Superior temporal gyrus (tissue), 1 donor: ENCODE measurements around the gene FCHO1.

ENCODE experiments used
- DNase-seq: peaks from one replicate; pipeline ENCODE4 v3.0.0-alpha.2; 2016; ENCODE audit errors: extremely low spot score

Gene FCHO1

GRCh38 chr19:17733127-17733526, 18.1 kb upstream of the FCHO1 start:
- DNase-seq: no peak

GRCh38 chr19:17734146-17734545, 17.1 kb upstream of the FCHO1 start:
- no peak for DNase-seq

GRCh38 chr19:17735410-17735809, 15.9 kb upstream of the FCHO1 start:
- DNase-seq: no peak

DNA sequence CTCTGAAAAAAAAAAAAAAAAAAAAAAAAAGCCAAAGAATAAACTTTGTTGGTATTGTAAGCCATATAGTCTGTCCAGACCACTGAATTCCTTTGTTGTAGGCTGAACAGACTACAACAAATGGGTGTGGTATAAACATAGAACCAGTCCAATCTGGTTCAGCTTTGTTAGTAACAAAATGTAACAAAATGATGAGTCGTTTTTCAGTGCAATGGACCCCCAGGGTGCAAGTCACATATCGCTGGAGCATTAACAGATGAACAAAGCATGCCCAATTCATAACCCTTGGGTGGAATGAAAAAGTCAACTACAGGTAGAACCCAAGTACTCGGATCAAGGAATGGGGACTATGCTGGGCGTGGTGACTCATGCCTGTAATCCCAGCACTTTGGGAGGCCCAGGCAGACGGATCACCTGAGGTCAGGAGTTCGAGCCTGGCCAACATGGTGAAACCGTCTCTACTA, 13.6 kb upstream of the FCHO1 start:
- DNase-seq: no peak

- no peak for DNase-seq
Measured at GRCh38 chr19:17739121-17739875, 12.0 kb upstream of the FCHO1 start.

- no peak for DNase-seq
Measured at GRCh38 chr19:17741456-17741855, 9.8 kb upstream of the FCHO1 start.

DNA sequence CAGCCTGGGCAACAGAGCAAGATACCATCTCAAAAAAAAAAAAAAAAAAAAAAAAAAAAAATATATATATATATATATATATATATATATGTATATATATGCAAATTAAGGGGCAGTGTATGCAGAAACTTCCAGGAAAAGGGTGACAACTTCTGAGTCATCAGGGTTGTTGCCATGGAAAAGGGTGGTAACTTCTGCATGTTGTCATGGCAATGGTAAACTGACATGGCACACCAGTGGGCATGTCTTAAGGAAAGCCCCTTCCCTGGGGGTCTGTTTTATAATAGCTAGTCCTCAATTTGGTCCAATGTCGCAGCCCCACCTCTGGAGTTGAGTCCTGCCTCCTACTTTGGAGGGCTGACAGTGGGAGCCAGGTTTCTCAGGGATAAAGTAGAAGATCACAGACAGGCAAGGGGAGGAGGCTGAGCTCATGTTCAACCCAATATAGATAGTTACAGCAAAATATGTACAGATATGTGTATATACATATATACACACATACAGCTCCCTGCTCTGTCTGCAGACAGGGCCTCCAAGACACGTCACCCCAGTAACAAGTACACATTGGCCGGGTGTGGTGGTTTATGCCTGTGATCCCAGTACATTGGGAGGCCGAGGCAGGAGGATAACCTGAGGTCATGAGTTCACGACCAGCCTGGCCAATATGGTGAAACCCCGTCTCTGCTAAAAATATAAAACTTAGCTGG, 7.2 kb upstream of the FCHO1 start:
- no peak for DNase-seq

DNA sequence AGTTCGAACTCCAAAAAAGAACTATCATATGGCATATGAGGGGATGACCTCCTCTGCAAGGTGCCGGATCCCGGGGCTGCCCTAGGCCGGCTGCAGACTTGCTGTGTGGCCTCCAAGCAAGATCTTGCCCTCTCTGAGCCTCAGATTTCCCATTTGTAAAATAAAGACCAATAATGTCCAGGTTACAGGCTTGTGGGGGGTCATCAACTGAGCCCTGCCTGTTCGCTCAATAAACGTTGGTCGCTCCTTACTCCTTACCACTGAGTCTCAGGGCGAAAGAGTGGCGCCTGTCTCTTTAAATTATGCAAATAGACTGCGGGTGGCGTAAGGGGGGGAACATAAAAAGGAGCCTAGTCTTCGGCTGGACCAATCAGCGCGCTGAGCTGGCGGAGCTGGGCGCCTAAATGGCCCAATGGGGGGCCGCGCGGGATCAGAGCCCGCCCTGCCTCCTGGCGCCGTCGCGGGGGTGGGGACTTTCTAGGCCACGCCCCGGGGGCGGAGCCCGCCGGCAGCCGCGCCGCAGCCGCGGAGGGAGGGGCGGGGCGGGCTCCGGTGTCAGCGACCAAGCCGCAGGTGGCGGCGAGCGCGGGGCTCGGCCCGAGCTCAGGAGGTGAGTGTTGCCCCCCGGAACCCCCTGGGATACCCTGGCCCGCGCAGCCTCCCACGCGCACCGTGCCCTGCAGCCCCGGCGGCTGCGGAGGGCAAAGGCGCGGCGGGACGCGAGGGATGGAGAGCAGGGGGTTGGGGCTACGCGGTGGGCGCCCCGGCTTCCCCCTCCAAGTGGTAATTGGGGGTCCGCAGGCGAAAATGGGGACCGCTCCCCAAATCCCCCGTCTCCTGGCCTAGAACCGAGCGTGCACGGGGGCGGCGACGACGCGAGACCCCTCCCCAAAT, 3.8 kb upstream of the FCHO1 start:
- peak; percentile 98 for DNase-seq

GRCh38 chr19:17748884-17749638, 2.2 kb upstream of the FCHO1 start:
- no peak for DNase-seq

GRCh38 chr19:17749912-17750317, 1.4 kb upstream of the FCHO1 start:
- DNase-seq: peak; percentile 21

- peak; percentile 45 for DNase-seq
Measured at GRCh38 chr19:17751912-17752273, 616 bp downstream of the FCHO1 start.

DNA sequence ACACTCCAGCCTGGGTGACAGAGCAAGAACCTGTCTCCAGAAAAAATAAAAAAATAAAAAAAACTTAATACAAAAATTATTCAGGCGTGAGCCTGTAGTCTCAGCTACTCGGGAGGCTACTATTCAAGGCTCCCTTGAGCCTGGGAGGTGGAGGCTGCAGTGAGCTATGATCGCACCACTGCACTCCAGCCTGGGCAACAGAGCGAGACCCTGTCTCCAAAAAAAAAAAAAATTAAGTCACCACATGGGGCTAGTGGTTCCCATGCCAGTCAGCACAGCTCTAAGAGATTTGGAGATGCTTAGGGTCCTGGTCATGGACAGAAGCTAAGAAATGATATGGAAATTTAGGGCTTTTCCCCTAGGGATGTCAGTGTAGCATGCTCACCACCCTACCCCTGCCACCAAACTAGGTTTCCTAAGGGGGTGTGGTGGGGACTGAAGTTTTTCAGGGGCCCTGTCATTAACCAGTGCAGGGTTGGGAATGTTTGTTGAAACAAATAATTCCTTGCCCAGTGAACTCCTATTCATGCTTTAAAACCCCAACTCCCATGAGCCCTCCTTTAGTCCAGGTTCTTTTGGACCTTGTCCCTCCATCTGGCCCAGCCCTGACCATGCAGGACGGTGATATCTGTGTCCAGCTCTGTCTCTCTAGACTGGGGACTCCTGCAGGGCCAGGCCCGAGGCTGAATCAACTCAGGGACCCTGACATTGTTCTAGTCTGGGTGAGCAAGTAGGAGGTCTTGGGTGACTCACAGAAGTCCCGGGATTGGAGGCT, 1.8 kb downstream of the FCHO1 start:
- no peak for DNase-seq

GRCh38 chr19:17753976-17754375, 2.7 kb downstream of the FCHO1 start:
- DNase-seq: peak; percentile 88

DNA sequence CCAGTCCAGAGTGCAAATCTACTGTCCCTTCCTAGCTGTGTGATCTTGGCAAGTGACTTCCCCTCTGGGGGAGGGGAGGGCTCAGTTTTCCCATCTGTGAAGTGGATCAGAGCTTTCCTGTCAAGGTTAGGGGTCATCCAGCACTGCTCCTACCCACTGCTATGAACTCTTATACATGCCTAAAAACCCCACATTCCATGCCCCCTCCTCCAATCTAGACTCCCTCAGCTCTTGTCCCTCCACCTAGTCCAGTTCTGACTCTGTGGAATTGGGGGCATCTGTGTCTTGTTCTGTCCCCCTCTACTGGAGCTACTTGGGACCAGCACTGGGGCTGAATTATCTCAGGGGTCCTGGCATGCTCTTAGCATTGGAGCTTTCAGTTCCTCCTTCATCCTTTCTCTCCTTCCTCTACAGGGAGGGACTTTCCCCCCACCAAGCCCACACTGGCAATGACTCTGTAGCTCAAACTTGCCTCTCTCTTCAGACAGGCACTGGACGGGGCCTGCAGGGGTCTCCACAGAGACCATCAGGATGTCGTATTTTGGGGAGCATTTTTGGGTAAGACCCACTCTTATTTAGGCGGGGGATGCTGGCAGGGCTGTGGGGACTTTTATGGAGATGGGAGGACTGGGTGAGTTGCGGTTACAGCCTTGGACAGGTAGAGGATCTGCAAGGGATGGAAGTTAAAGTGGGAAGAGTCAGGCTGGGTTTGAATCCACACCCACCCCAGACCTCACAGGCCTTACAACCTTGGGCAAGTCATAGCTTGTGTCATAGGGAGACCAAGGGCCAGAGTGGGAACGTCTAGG, 3.6 kb downstream of the FCHO1 start:
- DNase-seq: no peak

DNA sequence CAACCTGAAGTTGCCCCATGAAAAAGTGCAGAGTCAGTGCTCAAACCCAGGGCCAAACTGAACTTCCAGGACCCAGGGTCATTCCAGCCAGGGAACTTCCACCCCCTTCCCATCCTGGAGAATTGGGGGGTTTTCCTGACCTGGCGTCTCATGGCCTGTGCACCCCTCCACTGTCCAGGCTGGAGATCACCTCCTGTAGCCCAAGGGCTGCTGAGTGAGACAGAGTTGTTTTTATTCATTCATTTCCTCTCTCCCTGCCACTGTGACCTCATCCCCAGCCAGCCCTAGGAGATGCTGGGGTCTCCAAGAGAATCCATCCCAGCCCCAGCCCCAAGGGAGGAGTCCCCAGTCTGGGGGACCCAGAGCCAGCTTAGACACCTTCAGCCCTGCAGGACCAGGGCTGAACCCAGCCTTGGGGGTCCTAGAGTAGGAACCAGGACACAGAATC, 4.2 kb downstream of the FCHO1 start:
- DNase-seq: no peak

GRCh38 chr19:17755977-17756670, 4.8 kb downstream of the FCHO1 start:
- peak; percentile 93 for DNase-seq

DNA sequence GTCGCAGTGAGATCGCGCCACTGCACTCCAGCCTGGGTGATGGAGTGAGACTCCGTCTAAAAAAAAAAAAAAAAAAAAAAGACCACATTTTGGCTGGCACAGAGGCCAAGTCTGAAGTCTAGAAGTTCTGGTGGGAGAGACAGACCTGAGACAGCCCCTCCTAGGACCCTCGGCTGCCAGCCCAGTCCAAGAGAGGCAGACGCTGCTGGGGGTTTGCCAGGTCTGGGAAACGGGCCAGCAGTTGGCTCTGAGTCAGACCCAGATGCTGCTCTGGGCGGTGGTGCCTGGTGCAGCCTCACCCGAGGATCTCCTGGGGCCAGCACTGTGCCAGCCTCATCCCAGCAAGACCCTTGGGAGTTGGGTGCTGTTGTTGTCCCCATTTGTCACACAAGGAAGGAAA, 5.8 kb downstream of the FCHO1 start:
- peak; percentile 96 for DNase-seq

DNA sequence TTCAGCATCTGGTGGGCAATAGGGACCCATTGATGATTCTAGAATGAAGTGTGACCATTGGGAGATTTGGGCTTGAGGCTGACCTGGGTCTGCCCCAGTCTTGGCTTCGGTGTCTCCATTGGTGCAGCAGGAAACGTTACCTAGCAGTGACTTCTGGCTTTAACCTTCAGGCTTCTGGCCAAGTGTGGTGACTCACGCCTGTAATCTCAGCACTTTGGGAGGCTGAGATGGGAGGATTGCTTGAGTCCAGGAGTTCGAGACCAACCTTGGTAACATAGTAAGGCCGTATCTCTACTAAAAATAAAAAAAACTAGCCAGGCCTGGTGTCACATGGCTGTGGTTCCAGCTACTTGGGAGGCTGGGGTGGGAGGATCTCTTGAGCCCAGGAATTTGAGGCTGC, 7.2 kb downstream of the FCHO1 start:
- no peak for DNase-seq

GRCh38 chr19:17761148-17761547, 9.9 kb downstream of the FCHO1 start:
- no peak for DNase-seq
